Measurements from ENCODE around the gene GRK5.

Gene GRK5

DNA sequence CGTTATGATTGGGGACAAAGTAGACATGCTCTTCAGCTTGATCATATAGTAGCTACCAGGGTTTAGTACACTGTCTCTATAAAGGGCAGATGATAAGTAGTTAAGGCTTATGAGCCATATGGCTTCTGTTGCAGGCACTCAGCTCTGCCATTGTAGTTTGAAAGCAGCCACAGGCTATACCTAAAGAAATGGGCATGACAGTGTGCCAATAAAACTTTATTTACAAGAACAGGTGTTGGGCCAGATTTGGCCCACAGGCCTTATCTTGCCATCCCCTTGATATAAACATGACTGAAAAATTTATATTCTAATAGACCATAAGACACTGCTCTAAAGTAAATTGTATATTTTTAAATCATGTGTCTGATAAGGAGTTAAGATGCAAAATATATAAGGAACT, 36.6 kb downstream of the GRK5 start:
- H3K4me2 ChIP-seq (ENCODE audit: low read depth, low read length, poor library complexity, severe bottlenecking): no peak overlapping the region
- no peaks in the 10 kb centered on the region for H3K27me3 ChIP-seq (ENCODE audit: insufficient read depth, low read length, poor library complexity, severe bottlenecking)
- no peaks in the 10 kb centered on the region for H3K9me3 ChIP-seq (ENCODE audit: insufficient read depth, low read depth, low read length)
- no peak overlapping the region for H3K9ac ChIP-seq (ENCODE audit: low read depth, low read length, poor library complexity, severe bottlenecking)
- H3F3A ChIP-seq (ENCODE audit: low read depth): no peaks in the 10 kb centered on the region
- H3K36me3 ChIP-seq (ENCODE audit: insufficient read depth, low read length): 0 out of 2 replicates have a peak, but pooled peaks cover 3% of the 10 kb centered on the region
- no peaks in the 10 kb centered on the region for H3K4me1 ChIP-seq (ENCODE audit: insufficient read depth, low read length, poor library complexity, severe bottlenecking)
- H4K20me1 ChIP-seq (ENCODE audit: insufficient read depth, low read length, poor library complexity, severe bottlenecking): peaks cover 4% of the 10 kb centered on the region
- H2AFZ ChIP-seq (ENCODE audit: low read length): no peak overlapping the region
- H3K79me2 ChIP-seq (ENCODE audit: insufficient read depth, low read length): peaks cover 14% of the 10 kb centered on the region; the same call in 1 of the 2 replicates
- H3K9me2 ChIP-seq (replicated peaks; ENCODE audit: low read depth, low read length): no peaks in the 10 kb centered on the region
- TF ChIP-seq, protein P1, sequence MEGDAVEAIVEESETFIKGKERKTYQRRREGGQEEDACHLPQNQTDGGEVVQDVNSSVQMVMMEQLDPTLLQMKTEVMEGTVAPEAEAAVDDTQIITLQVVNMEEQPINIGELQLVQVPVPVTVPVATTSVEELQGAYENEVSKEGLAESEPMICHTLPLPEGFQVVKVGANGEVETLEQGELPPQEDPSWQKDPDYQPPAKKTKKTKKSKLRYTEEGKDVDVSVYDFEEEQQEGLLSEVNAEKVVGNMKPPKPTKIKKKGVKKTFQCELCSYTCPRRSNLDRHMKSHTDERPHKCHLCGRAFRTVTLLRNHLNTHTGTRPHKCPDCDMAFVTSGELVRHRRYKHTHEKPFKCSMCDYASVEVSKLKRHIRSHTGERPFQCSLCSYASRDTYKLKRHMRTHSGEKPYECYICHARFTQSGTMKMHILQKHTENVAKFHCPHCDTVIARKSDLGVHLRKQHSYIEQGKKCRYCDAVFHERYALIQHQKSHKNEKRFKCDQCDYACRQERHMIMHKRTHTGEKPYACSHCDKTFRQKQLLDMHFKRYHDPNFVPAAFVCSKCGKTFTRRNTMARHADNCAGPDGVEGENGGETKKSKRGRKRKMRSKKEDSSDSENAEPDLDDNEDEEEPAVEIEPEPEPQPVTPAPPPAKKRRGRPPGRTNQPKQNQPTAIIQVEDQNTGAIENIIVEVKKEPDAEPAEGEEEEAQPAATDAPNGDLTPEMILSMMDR (conservative IDR thresholded peaks at IDR 0.05; ENCODE audit: low read length): no peak
- no peak overlapping the region for H3K4me3 ChIP-seq (ENCODE audit: low read length, poor library complexity, severe bottlenecking)

- H3K4me3 ChIP-seq (ENCODE audit: low read length, poor library complexity, severe bottlenecking): no peak overlapping the region
- 0 out of 2 replicates have a peak, but pooled peaks cover 3% of the 10 kb centered on the region for H3K36me3 ChIP-seq (ENCODE audit: insufficient read depth, low read length)
- no peak overlapping the region for H3K4me2 ChIP-seq (ENCODE audit: low read depth, low read length, poor library complexity, severe bottlenecking)
- H3K4me1 ChIP-seq (ENCODE audit: insufficient read depth, low read length, poor library complexity, severe bottlenecking): no peaks in the 10 kb centered on the region
- no peak overlapping the region for H3K9ac ChIP-seq (ENCODE audit: low read depth, low read length, poor library complexity, severe bottlenecking)
- TF ChIP-seq EZH2phosphoT487 (IDR thresholded peaks at IDR 0.05; ENCODE audit: borderline replicate concordance): no peak
- TF ChIP-seq, protein P1 (conservative IDR thresholded peaks at IDR 0.05; ENCODE audit: low read length): no peak
- H3K79me2 ChIP-seq (ENCODE audit: insufficient read depth, low read length): peaks cover 14% of the 10 kb centered on the region; the same call in 1 of the 2 replicates
- no peak overlapping the region for H2AFZ ChIP-seq (ENCODE audit: low read length)
- no peaks in the 10 kb centered on the region for H3F3A ChIP-seq (ENCODE audit: low read depth)
- no peaks in the 10 kb centered on the region for H3K27me3 ChIP-seq (ENCODE audit: insufficient read depth, low read length, poor library complexity, severe bottlenecking)
- peaks cover 4% of the 10 kb centered on the region for H4K20me1 ChIP-seq (ENCODE audit: insufficient read depth, low read length, poor library complexity, severe bottlenecking)
- H3K9me3 ChIP-seq (ENCODE audit: insufficient read depth, low read depth, low read length): no peaks in the 10 kb centered on the region
- H3K9me2 ChIP-seq (replicated peaks; ENCODE audit: low read depth, low read length): no peaks in the 10 kb centered on the region
Measured at GRCh38 chr10:119245272-119245671, 37.9 kb downstream of the GRK5 start.

GRCh38 chr10:119246862-119247549, 39.6 kb downstream of the GRK5 start:
- H3K9ac ChIP-seq (ENCODE audit: low read depth, low read length, poor library complexity, severe bottlenecking): no peak overlapping the region
- no peak overlapping the region for H3K4me3 ChIP-seq (ENCODE audit: low read length, poor library complexity, severe bottlenecking)
- no peak for TF ChIP-seq EZH2phosphoT487 (IDR thresholded peaks at IDR 0.05; ENCODE audit: borderline replicate concordance)
- TF ChIP-seq, protein P1 (conservative IDR thresholded peaks at IDR 0.05; ENCODE audit: low read length): no peak
- H3K9me2 ChIP-seq (replicated peaks; ENCODE audit: low read depth, low read length): no peaks in the 10 kb centered on the region
- H3F3A ChIP-seq (ENCODE audit: low read depth): no peaks in the 10 kb centered on the region
- no peak overlapping the region for H2AFZ ChIP-seq (ENCODE audit: low read length)
- H3K79me2 ChIP-seq (ENCODE audit: insufficient read depth, low read length): peaks cover 14% of the 10 kb centered on the region; the same call in 1 of the 2 replicates
- H3K27me3 ChIP-seq (ENCODE audit: insufficient read depth, low read length, poor library complexity, severe bottlenecking): no peaks in the 10 kb centered on the region
- no peaks in the 10 kb centered on the region for H3K9me3 ChIP-seq (ENCODE audit: insufficient read depth, low read depth, low read length)
- peaks cover 4% of the 10 kb centered on the region for H4K20me1 ChIP-seq (ENCODE audit: insufficient read depth, low read length, poor library complexity, severe bottlenecking)
- H3K4me2 ChIP-seq (ENCODE audit: low read depth, low read length, poor library complexity, severe bottlenecking): no peak overlapping the region
- 0 out of 2 replicates have a peak, but pooled peaks cover 3% of the 10 kb centered on the region for H3K36me3 ChIP-seq (ENCODE audit: insufficient read depth, low read length)
- no peaks in the 10 kb centered on the region for H3K4me1 ChIP-seq (ENCODE audit: insufficient read depth, low read length, poor library complexity, severe bottlenecking)

All from Loucy (cell line).